Measurements from ENCODE around the gene TMEM185B.
"Not testable (repeated sequence)": the region's sequence is repeated elsewhere in the genome, so short reads cannot be mapped to it uniquely, and the experiment has no call there.

Gene TMEM185B

GRCh38 chr2:120251880-120252224, 28.7 kb upstream of the TMEM185B start:
- DNase-seq (ENCODE audit: low spot score), result no peak

GRCh38 chr2:120251078-120251477, 27.9 kb upstream of the TMEM185B start:
- no peak for DNase-seq (ENCODE audit: low spot score)

GRCh38 chr2:120250640-120251039, 27.4 kb upstream of the TMEM185B start:
- no peak for DNase-seq (ENCODE audit: low spot score)

- DNase-seq (ENCODE audit: low spot score), result no peak
Observed at GRCh38 chr2:120247851-120248250, 24.7 kb upstream of the TMEM185B start.

- no peak for DNase-seq (ENCODE audit: low spot score)
Observed at GRCh38 chr2:120246546-120247300, 23.5 kb upstream of the TMEM185B start.

- no peak for DNase-seq (ENCODE audit: low spot score)
Observed at GRCh38 chr2:120245520-120246332, 22.5 kb upstream of the TMEM185B start.

GRCh38 chr2:120244656-120245519, 21.7 kb upstream of the TMEM185B start:
- no peak for DNase-seq (ENCODE audit: low spot score)

- DNase-seq (ENCODE audit: low spot score), result no peak
Observed at GRCh38 chr2:120243875-120244553, 20.8 kb upstream of the TMEM185B start.

GRCh38 chr2:120243211-120243610, 20.0 kb upstream of the TMEM185B start:
- DNase-seq (ENCODE audit: low spot score), result no peak

- no peak for DNase-seq (ENCODE audit: low spot score)
Observed at GRCh38 chr2:120241684-120242083, 18.5 kb upstream of the TMEM185B start.

- no peak for DNase-seq (ENCODE audit: low spot score)
Observed at GRCh38 chr2:120240901-120241429, 17.8 kb upstream of the TMEM185B start.

GRCh38 chr2:120239488-120240287, 16.5 kb upstream of the TMEM185B start:
- DNase-seq (ENCODE audit: low spot score), result peak; percentile 83

GRCh38 chr2:120238728-120239487, 15.7 kb upstream of the TMEM185B start:
- DNase-seq (ENCODE audit: low spot score), result peak; percentile 83

GRCh38 chr2:120237491-120237902, 14.3 kb upstream of the TMEM185B start:
- peak; percentile 82 for DNase-seq (ENCODE audit: low spot score)

GRCh38 chr2:120236791-120237190, 13.6 kb upstream of the TMEM185B start:
- no peak for DNase-seq (ENCODE audit: low spot score)

- DNase-seq (ENCODE audit: low spot score), result no peak
Observed at GRCh38 chr2:120236316-120236715, 13.1 kb upstream of the TMEM185B start.

GRCh38 chr2:120235681-120236080, 12.5 kb upstream of the TMEM185B start:
- DNase-seq (ENCODE audit: low spot score), result no peak

GRCh38 chr2:120235158-120235557, 12.0 kb upstream of the TMEM185B start:
- not testable (repeated sequence) for DNase-seq (ENCODE audit: low spot score)

GRCh38 chr2:120233292-120233691, 10.1 kb upstream of the TMEM185B start:
- DNase-seq (ENCODE audit: low spot score), result no peak
